ENCODE results near the gene SFMBT1. TPM values are rescaled to one million over a fixed set of nuclear protein-coding genes. Genes with fewer than 3 reads are reported as not detected.
"Not testable (repeated sequence)": the region's sequence is repeated elsewhere in the genome, so short reads cannot be mapped to it uniquely, and the experiment has no call there.

SFMBT1 gene
- total RNA-seq, 1 experiment from 2014 or later: 3.0 TPM

DNA sequence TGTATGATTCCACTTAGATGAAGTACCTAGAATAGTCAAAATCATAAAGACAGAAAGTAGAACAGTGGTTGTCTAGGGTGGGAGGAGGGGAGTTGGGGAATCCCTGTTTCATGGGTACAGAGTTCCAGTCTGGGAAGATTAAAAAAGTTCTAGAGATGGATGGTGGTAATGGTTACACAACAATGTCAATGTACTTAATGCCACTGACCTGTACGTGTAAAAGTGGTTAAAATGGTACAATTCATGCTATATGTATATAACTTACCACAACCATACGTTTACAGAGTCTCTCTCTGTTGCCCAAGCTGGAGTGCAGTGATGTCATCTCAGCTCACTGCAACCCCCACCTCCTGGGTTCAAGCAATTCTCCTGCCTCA is 6.5 kb downstream of the SFMBT1 start:
- no peak for DNase-seq
- Histone ChIP-seq H3K79me2 (ENCODE audit: low read length) (no peaks in the 10 kb centered on the region), H3K9me2 (replicated peaks; ENCODE audit: insufficient read depth, low read length) (no peaks in the 10 kb centered on the region), H3K9ac (ENCODE audit: low read length) (no peak overlapping the region), H3K27ac (ENCODE audit: low read length) (no peak overlapping the region), H2AFZ (ENCODE audit: low read length) (no peak overlapping the region), H3K4me3 (ENCODE audit: low read length) (no peak overlapping the region), H3K36me3 (ENCODE audit: insufficient read depth, low read length) (no peaks in the 10 kb centered on the region), H3K27me3 (ENCODE audit: low read length) (no peaks in the 10 kb centered on the region), H3K4me1 (ENCODE audit: low read length) (peaks cover 6% of the 10 kb centered on the region), H3K4me2 (ENCODE audit: low read depth, low read length, poor library complexity, severe bottlenecking) (no peak overlapping the region), H4K20me1 (ENCODE audit: insufficient read depth, low read depth, low read length) (peaks cover 7% of the 10 kb centered on the region; the same call in 1 of the 2 replicates), H3K9me3 (ENCODE audit: low read length) (no peaks in the 10 kb centered on the region)

DNA sequence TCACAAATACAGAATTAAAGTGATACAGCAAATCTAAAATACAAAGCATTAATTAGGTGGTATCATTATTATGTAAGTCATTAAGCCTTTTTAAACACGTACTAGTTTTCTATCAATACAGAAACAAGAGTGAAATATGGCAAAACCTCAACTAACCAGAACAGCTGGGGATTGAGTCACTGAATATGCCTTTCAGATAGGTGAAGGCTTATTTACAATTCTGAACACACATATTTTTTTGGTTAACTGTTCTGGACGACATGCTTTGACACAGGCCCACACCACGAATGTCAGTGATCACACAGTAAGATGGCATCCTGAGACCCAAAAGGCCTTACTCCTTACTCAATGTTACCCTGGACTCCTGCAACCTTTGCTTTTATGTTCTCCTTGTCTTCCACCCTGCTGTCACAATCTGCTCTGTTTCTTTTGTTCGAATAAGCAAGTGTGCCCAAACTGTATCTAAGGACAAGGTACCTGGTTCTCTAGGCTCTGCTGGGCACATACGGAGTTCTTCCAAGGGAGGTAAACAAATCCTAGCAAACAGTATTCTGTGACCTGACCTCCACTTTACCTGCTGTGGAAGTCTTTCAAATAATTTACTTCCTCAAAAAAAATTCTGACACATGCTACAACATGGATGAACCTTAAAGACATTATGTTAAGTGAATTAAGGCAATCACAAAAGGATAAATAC is 7.0 kb downstream of the SFMBT1 start:
- H4K20me1 ChIP-seq (ENCODE audit: insufficient read depth, low read depth, low read length): peaks cover 7% of the 10 kb centered on the region; the same call in 1 of the 2 replicates
- H3K4me1 ChIP-seq (ENCODE audit: low read length): peaks cover 6% of the 10 kb centered on the region
- no peaks in the 10 kb centered on the region for H3K9me3 ChIP-seq (ENCODE audit: low read length)
- no peaks in the 10 kb centered on the region for H3K36me3 ChIP-seq (ENCODE audit: insufficient read depth, low read length)
- H3K9me2 ChIP-seq (replicated peaks; ENCODE audit: insufficient read depth, low read length): no peaks in the 10 kb centered on the region
- no peaks in the 10 kb centered on the region for H3K79me2 ChIP-seq (ENCODE audit: low read length)
- H3K27ac ChIP-seq (ENCODE audit: low read length): no peak overlapping the region
- no peaks in the 10 kb centered on the region for H3K27me3 ChIP-seq (ENCODE audit: low read length)
- H3K4me3 ChIP-seq (ENCODE audit: low read length): no peak overlapping the region
- DNase-seq: no peak
- H2AFZ ChIP-seq (ENCODE audit: low read length): no peak overlapping the region
- no peak overlapping the region for H3K4me2 ChIP-seq (ENCODE audit: low read depth, low read length, poor library complexity, severe bottlenecking)
- H3K9ac ChIP-seq (ENCODE audit: low read length): no peak overlapping the region

DNA sequence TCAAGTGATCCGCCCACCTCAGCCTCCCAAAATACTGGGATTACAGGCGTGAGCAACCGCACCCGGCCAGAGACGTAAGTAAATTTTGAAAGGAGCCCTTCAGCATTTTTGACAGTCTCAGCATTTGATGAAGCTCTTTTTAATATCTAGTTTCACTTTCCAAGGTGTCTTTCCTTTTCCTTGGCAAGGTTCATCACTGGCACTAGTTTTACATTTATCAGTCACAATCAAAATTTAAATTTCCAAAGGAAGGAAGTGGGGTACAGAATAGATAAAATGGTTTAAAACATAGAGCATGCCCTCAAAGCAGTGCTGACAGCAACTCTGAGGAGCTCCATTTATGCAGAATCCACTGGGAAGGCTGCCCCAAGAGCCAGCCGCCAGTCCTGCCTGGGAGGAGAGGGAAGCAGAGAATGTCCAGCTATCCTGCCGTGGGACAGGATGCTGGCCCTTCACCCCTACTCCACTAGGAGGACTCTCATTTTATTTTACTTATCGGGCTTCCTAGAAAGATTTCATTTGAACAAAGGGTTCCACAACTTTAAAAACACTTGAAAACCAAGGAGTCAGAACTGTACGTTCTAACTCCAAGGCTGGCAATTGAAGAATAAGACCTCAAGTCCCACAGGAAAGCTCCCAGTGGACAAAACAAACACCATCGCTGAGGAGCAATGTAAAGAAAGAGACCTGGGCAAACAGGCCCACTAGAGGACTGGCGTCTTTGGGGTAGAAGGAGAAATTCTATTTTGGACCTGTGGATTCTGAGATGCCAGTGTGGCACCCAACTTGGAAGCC is 9.9 kb downstream of the SFMBT1 start:
- Histone ChIP-seq H3K9me3 (ENCODE audit: low read length) (no peaks in the 10 kb centered on the region), H3K36me3 (ENCODE audit: insufficient read depth, low read length) (no peaks in the 10 kb centered on the region), H3K27me3 (ENCODE audit: low read length) (no peaks in the 10 kb centered on the region), H3K9me2 (replicated peaks; ENCODE audit: insufficient read depth, low read length) (no peaks in the 10 kb centered on the region), H3K79me2 (ENCODE audit: low read length) (no peaks in the 10 kb centered on the region), H3K9ac (ENCODE audit: low read length) (no peak overlapping the region), H3K27ac (ENCODE audit: low read length) (no peak overlapping the region), H3K4me2 (ENCODE audit: low read depth, low read length, poor library complexity, severe bottlenecking) (no peak overlapping the region), H4K20me1 (ENCODE audit: insufficient read depth, low read depth, low read length) (no peaks in the 10 kb centered on the region), H3K4me3 (ENCODE audit: low read length) (no peak overlapping the region), H2AFZ (ENCODE audit: low read length) (no peak overlapping the region), H3K4me1 (ENCODE audit: low read length) (no peaks in the 10 kb centered on the region)
- no peak for DNase-seq

DNA sequence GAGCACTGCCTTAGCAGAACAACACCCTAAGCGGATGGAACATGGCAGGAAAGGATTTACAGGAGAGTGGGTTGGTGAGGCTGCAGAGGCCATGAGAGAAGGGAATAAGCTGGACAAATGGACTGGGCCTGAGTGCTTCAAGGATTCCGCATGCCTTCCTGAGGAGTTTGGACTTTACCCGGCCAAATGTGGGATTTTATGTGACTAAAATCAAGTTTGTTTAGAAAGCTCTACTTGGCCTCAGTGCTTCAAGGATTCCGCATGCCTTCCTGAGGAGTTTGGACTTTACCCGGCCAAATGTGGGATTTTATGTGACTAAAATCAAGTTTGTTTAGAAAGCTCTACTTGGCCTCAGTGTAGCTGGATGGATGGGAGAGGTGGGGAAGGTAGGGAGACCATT is 10.9 kb downstream of the SFMBT1 start:
- H3K27ac ChIP-seq (ENCODE audit: low read length): not testable (repeated sequence)

DNA sequence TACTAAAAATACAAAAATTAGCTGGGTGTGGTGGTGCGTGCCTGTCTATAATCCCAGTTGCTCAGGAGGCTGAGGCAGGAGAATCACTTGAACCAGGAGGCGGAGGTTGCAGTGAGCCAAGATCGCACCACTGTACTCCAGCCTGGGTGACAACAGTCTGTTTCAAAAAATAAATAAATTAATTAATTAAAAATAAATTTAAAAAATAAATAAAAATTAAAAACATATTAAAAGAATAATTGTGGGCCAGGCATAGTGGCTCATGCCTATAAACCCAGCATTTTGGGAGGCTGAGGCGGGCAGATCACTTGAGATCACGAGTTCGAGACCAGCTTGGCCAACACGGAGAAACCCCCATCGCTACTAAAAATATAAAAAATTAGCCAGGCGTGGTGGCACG is 11.5 kb downstream of the SFMBT1 start:
- not testable (repeated sequence) for H3K79me2 ChIP-seq (ENCODE audit: low read length); H3K4me2 ChIP-seq (ENCODE audit: low read depth, low read length, poor library complexity, severe bottlenecking); H2AFZ ChIP-seq (ENCODE audit: low read length); DNase-seq; H3K4me1 ChIP-seq (ENCODE audit: low read length); H3K27me3 ChIP-seq (ENCODE audit: low read length); H3K9ac ChIP-seq (ENCODE audit: low read length); H3K9me2 ChIP-seq (replicated peaks; ENCODE audit: insufficient read depth, low read length); H3K4me3 ChIP-seq (ENCODE audit: low read length); H3K9me3 ChIP-seq (ENCODE audit: low read length); H3K36me3 ChIP-seq (ENCODE audit: insufficient read depth, low read length); H3K27ac ChIP-seq (ENCODE audit: low read length); H4K20me1 ChIP-seq (ENCODE audit: insufficient read depth, low read depth, low read length)

More for the DNA sequence above, 10.9 kb downstream of the SFMBT1 start:
- not testable (repeated sequence) for H3K9ac ChIP-seq (ENCODE audit: low read length); H2AFZ ChIP-seq (ENCODE audit: low read length); H3K9me3 ChIP-seq (ENCODE audit: low read length); H3K4me2 ChIP-seq (ENCODE audit: low read depth, low read length, poor library complexity, severe bottlenecking); DNase-seq; H3K9me2 ChIP-seq (replicated peaks; ENCODE audit: insufficient read depth, low read length); H3K79me2 ChIP-seq (ENCODE audit: low read length); H3K4me1 ChIP-seq (ENCODE audit: low read length); H3K4me3 ChIP-seq (ENCODE audit: low read length); H3K36me3 ChIP-seq (ENCODE audit: insufficient read depth, low read length); H3K27me3 ChIP-seq (ENCODE audit: low read length); H4K20me1 ChIP-seq (ENCODE audit: insufficient read depth, low read depth, low read length)

DNA sequence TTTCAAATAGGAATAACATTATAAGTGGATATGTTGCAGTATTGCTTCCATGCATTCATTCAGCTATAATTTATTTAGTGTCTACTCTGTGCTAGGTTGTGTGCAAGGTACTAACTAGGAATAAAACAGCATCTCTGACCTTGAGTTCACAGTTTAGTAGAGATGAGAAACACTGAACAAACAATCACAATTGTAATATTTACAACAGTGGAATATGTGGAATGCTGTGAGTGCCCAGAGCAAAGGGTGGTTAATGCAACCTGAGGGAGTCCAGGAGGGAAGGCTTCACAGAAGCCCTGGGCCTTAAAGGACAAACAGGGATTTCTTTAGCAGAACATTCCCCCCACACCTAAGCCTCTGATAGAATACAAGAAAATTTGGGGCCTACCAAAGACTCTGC is 13.3 kb downstream of the SFMBT1 start:
- no peaks in the 10 kb centered on the region for H3K79me2 ChIP-seq (ENCODE audit: low read length)
- H3K27me3 ChIP-seq (ENCODE audit: low read length): no peaks in the 10 kb centered on the region
- H3K9me2 ChIP-seq (replicated peaks; ENCODE audit: insufficient read depth, low read length): no peaks in the 10 kb centered on the region
- H2AFZ ChIP-seq (ENCODE audit: low read length): no peak overlapping the region
- H3K4me2 ChIP-seq (ENCODE audit: low read depth, low read length, poor library complexity, severe bottlenecking): no peak overlapping the region
- H3K4me3 ChIP-seq (ENCODE audit: low read length): no peak overlapping the region
- no peaks in the 10 kb centered on the region for H3K4me1 ChIP-seq (ENCODE audit: low read length)
- no peak for DNase-seq
- H3K27ac ChIP-seq (ENCODE audit: low read length): no peak overlapping the region
- no peaks in the 10 kb centered on the region for H3K9me3 ChIP-seq (ENCODE audit: low read length)
- no peaks in the 10 kb centered on the region for H4K20me1 ChIP-seq (ENCODE audit: insufficient read depth, low read depth, low read length)
- no peak overlapping the region for H3K9ac ChIP-seq (ENCODE audit: low read length)
- no peaks in the 10 kb centered on the region for H3K36me3 ChIP-seq (ENCODE audit: insufficient read depth, low read length)

DNA sequence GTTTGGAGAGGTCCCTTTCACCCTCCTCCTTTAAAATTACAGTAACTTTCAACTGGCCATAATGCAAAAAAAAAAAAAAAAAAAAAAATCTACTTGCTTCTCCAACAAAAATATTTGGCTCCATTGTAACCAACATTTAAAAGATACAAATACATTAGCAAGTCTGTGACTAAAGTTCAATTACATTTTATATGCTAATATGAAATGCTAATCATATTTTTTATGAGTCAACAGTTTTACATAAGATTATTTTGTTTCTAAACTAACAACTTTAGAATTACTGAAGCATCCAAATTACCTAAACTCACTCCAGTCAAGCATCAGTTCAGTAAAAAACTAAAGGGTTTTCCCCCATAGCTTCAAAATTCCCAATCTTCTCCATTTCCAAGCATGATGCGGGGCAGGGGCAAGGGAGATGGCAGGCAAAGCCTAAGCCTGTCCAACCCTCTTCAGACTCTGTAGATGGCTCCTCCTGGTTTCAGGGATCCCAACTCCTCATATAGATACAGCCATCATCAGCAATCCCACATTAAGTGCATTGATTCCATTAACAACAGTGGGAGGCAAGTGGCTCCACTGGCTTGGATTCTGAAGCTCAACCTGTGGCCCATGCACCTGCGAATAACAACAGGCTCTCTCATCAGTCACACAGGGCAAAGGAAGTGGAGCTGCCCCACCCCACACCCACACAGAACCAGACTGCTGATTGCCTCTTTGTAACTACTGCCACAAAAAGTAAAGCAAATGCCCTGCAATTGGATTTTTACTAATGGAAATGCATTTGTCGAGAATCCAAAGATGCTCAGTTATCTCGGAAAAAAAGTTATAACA is 15.0 kb downstream of the SFMBT1 start:
- Histone ChIP-seq H3K27me3 (ENCODE audit: low read length) (no peaks in the 10 kb centered on the region), H4K20me1 (ENCODE audit: insufficient read depth, low read depth, low read length) (0 out of 2 replicates have a peak, but pooled peaks cover 3% of the 10 kb centered on the region), H3K4me3 (ENCODE audit: low read length) (no peak overlapping the region), H3K9me2 (replicated peaks; ENCODE audit: insufficient read depth, low read length) (no peaks in the 10 kb centered on the region), H3K9me3 (ENCODE audit: low read length) (no peaks in the 10 kb centered on the region), H3K9ac (ENCODE audit: low read length) (no peak overlapping the region), H3K27ac (ENCODE audit: low read length) (no peak overlapping the region), H3K79me2 (ENCODE audit: low read length) (no peaks in the 10 kb centered on the region), H3K36me3 (ENCODE audit: insufficient read depth, low read length) (no peaks in the 10 kb centered on the region), H3K4me2 (ENCODE audit: low read depth, low read length, poor library complexity, severe bottlenecking) (no peak overlapping the region), H3K4me1 (ENCODE audit: low read length) (no peaks in the 10 kb centered on the region), H2AFZ (ENCODE audit: low read length) (no peak overlapping the region)
- no peak for DNase-seq

DNA sequence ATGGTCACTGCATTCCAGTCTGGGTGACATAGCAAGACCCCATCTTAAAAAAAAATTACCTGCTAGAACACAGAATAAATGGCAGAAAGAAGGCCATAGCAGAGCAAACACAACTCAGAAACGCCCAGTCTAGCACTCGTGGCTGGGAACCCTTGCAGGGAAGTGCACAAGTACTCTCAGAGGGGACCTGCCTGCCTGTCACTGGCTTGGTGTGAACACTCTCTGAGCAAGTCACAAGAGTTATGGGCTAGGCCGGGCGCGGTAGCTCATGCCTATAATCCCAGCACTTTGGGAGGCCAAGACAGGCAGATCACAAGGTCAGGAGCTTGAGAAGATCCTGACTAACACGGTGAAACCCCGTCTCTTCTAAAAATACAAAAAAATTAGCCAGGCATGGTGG is 17.2 kb downstream of the SFMBT1 start:
- no peaks in the 10 kb centered on the region for H3K36me3 ChIP-seq (ENCODE audit: insufficient read depth, low read length)
- 0 out of 2 replicates have a peak, but pooled peaks cover 6% of the 10 kb centered on the region for H4K20me1 ChIP-seq (ENCODE audit: insufficient read depth, low read depth, low read length)
- no peak overlapping the region for H3K4me2 ChIP-seq (ENCODE audit: low read depth, low read length, poor library complexity, severe bottlenecking)
- no peak overlapping the region for H3K9ac ChIP-seq (ENCODE audit: low read length)
- H3K27me3 ChIP-seq (ENCODE audit: low read length): no peaks in the 10 kb centered on the region
- H2AFZ ChIP-seq (ENCODE audit: low read length): no peak overlapping the region
- DNase-seq: no peak
- H3K4me1 ChIP-seq (ENCODE audit: low read length): no peaks in the 10 kb centered on the region
- no peaks in the 10 kb centered on the region for H3K79me2 ChIP-seq (ENCODE audit: low read length)
- H3K4me3 ChIP-seq (ENCODE audit: low read length): no peak overlapping the region
- no peaks in the 10 kb centered on the region for H3K9me2 ChIP-seq (replicated peaks; ENCODE audit: insufficient read depth, low read length)
- no peaks in the 10 kb centered on the region for H3K9me3 ChIP-seq (ENCODE audit: low read length)
- H3K27ac ChIP-seq (ENCODE audit: low read length): no peak overlapping the region
